ENCODE data around the gene NRXN3.

The NRXN3 gene

GRCh38 chr14:78823035-78823434 lies 652.9 kb downstream of the NRXN3 start:
- DNase-seq (ENCODE audit: low read depth): no peak

GRCh38 chr14:78823516-78823915 lies 653.3 kb downstream of the NRXN3 start:
- DNase-seq (ENCODE audit: low read depth): no peak

GRCh38 chr14:78829274-78829673 lies 659.1 kb downstream of the NRXN3 start:
- no peak for DNase-seq (ENCODE audit: low read depth)

- no peak for DNase-seq (ENCODE audit: low read depth)
These were observed 664.7 kb downstream of the NRXN3 start for GRCh38 chr14:78834766-78835451.

- no peak for DNase-seq (ENCODE audit: low read depth)
These were observed 665.7 kb downstream of the NRXN3 start for GRCh38 chr14:78835909-78836308.

- DNase-seq (ENCODE audit: low read depth): no peak
These were observed 666.6 kb downstream of the NRXN3 start for GRCh38 chr14:78836777-78837176.

- DNase-seq (ENCODE audit: low read depth): no peak
These were observed 668.8 kb downstream of the NRXN3 start for GRCh38 chr14:78838959-78839358.

- no peak for DNase-seq (ENCODE audit: low read depth)
These were observed 670.7 kb downstream of the NRXN3 start for GRCh38 chr14:78840898-78841297.

- no peak for DNase-seq (ENCODE audit: low read depth)
These were observed 677.6 kb downstream of the NRXN3 start for GRCh38 chr14:78847801-78848200.

- DNase-seq (ENCODE audit: low read depth): no peak
These were observed 678.2 kb downstream of the NRXN3 start for GRCh38 chr14:78848234-78848820.

- DNase-seq (ENCODE audit: low read depth): no peak
These were observed 679.8 kb downstream of the NRXN3 start for GRCh38 chr14:78849952-78850351.

GRCh38 chr14:78851189-78851588 lies 681.0 kb downstream of the NRXN3 start:
- DNase-seq (ENCODE audit: low read depth): no peak

GRCh38 chr14:78852040-78852439 lies 681.9 kb downstream of the NRXN3 start:
- no peak for DNase-seq (ENCODE audit: low read depth)

GRCh38 chr14:78857974-78858373 lies 687.8 kb downstream of the NRXN3 start:
- no peak for DNase-seq (ENCODE audit: low read depth)

GRCh38 chr14:78863143-78863542 lies 693.0 kb downstream of the NRXN3 start:
- no peak for DNase-seq (ENCODE audit: low read depth)

- no peak for DNase-seq (ENCODE audit: low read depth)
These were observed 702.7 kb downstream of the NRXN3 start for GRCh38 chr14:78872837-78873236.

- DNase-seq (ENCODE audit: low read depth): no peak
These were observed 703.4 kb downstream of the NRXN3 start for GRCh38 chr14:78873581-78873980.

GRCh38 chr14:78875049-78875448 lies 704.9 kb downstream of the NRXN3 start:
- no peak for DNase-seq (ENCODE audit: low read depth)

- DNase-seq (ENCODE audit: low read depth): no peak
These were observed 715.7 kb downstream of the NRXN3 start for GRCh38 chr14:78885884-78886283.

GRCh38 chr14:78897443-78897842 lies 727.3 kb downstream of the NRXN3 start:
- DNase-seq (ENCODE audit: low read depth): no peak

- no peak for DNase-seq (ENCODE audit: low read depth)
These were observed 731.9 kb downstream of the NRXN3 start for GRCh38 chr14:78902010-78902623.

- DNase-seq (ENCODE audit: low read depth): no peak
These were observed 733.9 kb downstream of the NRXN3 start for GRCh38 chr14:78904094-78904493.

- DNase-seq (ENCODE audit: low read depth): no peak
These were observed 747.3 kb downstream of the NRXN3 start for GRCh38 chr14:78917462-78917861.

- DNase-seq (ENCODE audit: low read depth): no peak
These were observed 751.7 kb downstream of the NRXN3 start for GRCh38 chr14:78921856-78922255.

Measured in stimulated activated CD8-positive, alpha-beta memory T cell treated with anti-CD3 and anti-CD28 coated beads, Interleukin-4, amount 100 ng/mL, for 24 hours (primary cell).